HG03064 (cell line): ENCODE results near the gene ZNF76.
"Not testable (repeated sequence)": the region's sequence is repeated elsewhere in the genome, so short reads cannot be mapped to it uniquely, and the experiment has no call there.

Experiments used
- ATAC-seq: cut with Tn5 transposase; IDR thresholded peaks from one replicate; pipeline ENCODE4 v1.9.1; 2021; ENCODE audit warnings: low read depth; ENCODE audit not compliant: unreplicated experiment

The ZNF76 gene

GRCh38 chr6:35297601-35298481 is 38.3 kb downstream of the ZNF76 start, which contains the start of gene DEF6:
DEF6 (plus strand) TSS chr6:35297818; CDS start chr6:35297857, 39 bp downstream.
- peak; percentile 67 for ATAC-seq

- ATAC-seq: no peak
These were observed 39.1 kb downstream of the ZNF76 start for GRCh38 chr6:35298625-35299140.

DNA sequence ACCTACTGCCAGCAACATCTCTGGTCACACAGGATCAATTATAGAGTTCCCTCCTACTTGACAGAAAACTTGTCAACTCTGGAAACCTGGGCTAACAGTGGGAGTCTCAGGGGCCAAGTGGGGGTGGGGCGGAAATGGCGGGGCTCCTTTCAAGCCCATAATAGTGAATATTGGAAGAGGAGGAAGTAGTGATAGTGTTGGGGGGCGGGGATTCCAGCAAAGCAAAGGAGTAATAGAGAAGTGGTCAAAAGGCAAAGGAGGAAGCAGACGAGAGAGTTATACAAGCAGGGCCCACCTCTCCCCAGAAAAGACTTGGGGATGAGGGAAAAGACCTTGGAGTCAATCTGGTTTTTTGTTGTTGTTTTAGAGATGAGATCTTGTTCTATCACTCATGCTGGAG is 40.1 kb downstream of the ZNF76 start:
- ATAC-seq: no peak

DNA sequence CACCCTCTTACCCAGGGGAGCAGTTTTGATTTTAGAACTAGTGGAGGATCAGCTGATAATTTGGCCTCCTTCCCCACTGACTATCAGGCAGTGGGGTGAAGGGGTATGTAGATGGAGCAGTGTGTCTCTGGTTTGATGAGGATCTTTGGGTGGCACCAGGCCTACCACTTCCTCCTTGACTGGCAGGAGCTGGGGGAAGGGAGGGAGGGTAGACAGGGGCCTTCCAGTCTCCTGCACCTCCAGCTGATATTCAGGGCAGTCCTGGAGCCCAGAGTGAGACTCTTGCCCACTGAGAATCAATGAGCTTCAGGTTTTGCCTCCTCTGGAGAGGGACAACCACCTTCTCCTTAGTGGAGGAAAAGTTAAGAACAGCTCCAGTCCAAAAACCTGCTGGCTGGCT is 41.3 kb downstream of the ZNF76 start:
- ATAC-seq: no peak

DNA sequence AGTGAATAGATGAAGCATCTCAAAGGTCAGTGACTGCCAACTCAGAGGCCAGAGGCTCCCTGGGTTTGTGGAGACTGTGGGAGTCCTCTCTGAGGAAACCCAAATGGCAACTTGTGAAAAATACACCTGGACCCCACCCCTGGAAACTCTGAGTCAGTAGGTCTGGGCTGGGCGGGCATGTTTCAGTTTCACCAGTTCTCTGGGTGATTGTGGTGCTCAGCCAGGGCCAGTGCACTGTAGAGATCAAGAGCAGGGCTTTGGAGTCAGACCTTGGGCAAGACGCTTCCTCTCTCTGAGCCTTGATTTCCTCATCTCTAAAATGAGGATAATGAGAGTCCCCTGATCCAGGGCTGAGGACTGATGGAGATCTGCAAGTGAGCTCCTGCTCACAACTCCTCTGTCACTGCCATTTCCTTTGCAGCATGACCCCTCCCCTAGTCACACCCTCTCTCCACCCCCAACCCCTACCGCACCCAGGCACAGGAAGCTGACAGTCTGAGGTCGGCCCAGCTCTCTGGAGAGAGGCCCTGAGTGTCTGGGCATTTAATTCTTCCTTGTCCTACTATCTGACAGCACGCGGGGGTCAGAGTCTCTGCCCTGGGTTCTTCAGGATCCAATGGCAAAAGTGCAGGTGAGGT is 43.2 kb downstream of the ZNF76 start:
- peak; percentile 63 for ATAC-seq

DNA sequence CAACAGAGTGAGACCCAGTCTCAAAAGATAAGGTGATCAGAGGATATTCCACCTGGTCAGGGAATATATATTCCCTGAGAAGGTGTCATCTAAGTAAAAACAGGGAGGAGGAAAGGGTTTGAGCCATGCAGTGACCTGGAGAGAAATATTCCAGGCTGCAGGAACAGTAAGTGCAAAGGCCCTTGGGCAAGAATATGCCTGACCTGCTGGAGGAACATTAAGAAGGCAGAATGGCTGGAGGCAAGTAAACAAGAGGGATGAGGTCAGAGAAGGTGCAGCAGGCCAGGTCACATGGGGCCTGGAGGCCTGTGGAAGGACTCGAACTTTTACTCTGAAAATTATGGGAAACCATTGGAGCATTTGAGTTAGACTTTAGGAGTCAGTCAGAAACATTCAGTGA is 44.8 kb downstream of the ZNF76 start:
- no peak for ATAC-seq

GRCh38 chr6:35305117-35305516 is 45.6 kb downstream of the ZNF76 start:
- ATAC-seq: no peak

DNA sequence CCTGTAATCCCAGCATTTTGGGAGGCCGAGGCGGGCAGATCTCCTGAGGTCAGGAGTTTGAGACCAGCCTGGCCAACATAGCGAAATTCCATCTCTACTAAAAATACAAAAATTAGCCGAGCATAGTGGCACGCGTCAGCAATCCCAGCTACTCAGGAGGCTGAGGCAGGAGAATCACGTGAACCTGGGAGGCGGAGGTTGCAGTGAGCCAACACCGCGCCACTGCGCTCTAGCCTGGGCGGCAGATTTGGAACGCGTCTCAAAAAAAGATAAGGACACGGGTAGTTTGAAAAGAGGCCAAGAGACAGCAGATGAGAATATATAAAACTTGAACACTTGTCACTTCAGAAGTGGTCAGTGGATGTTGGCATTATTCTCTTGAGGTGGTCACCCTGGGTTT is 47.6 kb downstream of the ZNF76 start:
- ATAC-seq: not testable (repeated sequence)

DNA sequence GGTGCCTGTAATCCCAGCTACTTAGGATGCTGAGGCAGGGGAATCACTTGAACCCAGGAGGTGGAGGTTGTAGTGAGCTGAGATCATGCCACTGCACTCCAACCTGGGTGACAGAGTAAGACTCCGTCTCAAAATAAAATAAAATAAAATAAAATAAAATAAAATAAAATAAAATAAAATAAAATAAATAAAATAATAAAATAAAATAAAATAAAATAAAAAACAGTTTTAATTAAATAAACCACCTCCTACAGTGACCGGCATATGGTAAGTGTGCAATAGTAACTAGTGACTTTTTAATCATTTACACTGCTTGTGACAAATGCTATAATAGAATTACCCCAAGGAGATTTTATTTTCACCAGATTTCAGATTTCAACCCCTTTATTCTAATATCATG is 49.0 kb downstream of the ZNF76 start:
- not testable (repeated sequence) for ATAC-seq

- no peak for ATAC-seq
These were observed 50.2 kb downstream of the ZNF76 start for GRCh38 chr6:35309611-35310264.

- ATAC-seq: no peak
These were observed 50.8 kb downstream of the ZNF76 start for GRCh38 chr6:35310265-35310831.

GRCh38 chr6:35311390-35312075 is 52.0 kb downstream of the ZNF76 start:
- ATAC-seq: no peak

DNA sequence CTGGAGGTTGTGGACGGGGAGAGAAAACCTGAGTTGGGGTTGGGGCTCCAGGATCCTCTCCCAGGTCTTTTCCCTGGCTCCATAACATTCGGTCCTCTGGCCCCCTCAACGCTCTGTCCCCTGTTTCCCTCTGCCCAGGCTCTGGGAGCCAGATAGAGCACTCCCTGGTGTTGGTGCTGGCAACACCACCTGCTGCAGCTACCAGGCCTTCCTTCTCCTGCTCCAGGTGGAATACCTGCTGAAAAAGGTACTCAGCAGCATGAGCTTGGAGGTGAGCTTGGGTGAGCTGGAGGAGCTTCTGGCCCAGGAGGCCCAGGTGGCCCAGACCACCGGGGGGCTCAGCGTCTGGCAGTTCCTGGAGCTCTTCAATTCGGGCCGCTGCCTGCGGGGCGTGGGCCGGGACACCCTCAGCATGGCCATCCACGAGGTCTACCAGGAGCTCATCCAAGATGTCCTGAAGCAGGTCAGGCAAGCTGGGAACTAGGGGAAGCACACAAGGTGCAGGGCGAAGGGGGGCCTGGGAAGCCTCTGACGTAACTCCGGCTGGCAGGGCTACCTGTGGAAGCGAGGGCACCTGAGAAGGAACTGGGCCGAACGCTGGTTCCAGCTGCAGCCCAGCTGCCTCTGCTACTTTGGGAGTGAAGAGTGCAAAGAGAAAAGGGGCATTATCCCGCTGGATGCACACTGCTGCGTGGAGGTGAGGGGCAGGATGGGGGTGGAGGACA is 52.7 kb downstream of the ZNF76 start:
- no peak for ATAC-seq

- no peak for ATAC-seq
These were observed 53.3 kb downstream of the ZNF76 start for GRCh38 chr6:35312807-35313206.

DNA sequence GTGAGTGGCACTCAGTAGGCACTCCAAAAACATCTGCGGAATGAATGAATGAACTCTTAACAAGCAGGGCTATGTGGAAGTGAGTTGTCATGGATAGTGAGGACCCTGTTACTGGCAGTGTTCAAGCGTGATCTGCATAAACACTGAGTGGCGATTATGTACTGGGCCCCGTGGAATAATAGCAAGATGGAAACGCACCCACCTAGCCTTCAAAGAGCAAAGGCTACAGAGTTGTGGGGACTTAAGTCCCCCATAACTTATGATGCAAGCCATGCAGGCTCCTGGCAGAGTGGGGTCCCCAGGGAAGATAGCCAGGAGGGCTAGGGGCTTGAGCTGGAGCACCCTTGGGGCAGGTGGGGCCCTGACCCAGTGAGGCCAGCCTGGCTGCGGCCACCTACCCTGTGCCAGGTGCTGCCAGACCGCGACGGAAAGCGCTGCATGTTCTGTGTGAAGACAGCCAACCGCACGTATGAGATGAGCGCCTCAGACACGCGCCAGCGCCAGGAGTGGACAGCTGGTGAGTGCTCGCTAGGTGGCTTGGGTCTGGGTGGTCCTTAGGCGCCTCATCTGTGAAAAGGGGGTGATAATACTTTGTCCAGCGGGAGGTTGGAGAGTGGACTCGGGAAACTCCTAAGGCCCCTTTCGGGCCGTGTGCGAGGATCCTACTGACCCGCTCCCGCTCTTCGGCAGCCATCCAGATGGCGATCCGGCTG is 58.1 kb downstream of the ZNF76 start:
- no peak for ATAC-seq

DNA sequence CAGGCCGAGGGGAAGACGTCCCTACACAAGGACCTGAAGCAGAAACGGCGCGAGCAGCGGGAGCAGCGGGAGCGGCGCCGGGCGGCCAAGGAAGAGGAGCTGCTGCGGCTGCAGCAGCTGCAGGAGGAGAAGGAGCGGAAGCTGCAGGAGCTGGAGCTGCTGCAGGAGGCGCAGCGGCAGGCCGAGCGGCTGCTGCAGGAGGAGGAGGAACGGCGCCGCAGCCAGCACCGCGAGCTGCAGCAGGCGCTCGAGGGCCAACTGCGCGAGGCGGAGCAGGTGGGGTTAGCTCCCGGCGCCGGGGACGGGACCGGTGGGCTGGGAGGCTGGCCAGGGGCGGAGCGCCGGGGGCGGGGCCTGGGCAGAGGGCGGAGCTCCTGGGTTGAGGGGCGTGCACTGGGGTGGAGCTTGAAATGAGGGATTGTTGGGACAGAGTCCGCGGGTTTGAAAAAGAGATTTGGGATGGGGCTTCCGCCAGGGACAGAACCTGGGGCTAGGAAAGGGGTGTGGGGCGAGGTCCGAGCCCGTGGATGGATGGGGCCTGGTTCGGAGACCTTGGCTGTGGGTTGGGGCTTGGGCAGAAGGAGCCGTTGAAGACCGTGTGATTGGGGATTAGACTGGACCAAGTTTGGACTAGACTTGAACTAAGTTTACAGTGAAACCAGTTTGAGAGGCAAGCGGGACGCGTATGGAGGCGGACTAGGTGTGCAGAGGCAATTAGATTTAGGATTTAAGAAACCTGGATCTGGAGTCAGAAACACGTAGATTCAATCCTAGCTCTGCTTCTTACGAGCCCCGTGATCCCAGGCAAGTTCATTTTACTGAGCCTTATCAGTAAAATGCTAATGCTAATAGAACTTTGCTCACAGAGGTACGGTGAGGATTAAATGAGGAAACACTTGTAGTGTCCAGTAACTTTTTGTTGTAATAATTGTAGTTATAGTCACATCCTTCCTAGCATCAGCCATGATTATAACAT is 58.9 kb downstream of the ZNF76 start:
- no peak for ATAC-seq

DNA sequence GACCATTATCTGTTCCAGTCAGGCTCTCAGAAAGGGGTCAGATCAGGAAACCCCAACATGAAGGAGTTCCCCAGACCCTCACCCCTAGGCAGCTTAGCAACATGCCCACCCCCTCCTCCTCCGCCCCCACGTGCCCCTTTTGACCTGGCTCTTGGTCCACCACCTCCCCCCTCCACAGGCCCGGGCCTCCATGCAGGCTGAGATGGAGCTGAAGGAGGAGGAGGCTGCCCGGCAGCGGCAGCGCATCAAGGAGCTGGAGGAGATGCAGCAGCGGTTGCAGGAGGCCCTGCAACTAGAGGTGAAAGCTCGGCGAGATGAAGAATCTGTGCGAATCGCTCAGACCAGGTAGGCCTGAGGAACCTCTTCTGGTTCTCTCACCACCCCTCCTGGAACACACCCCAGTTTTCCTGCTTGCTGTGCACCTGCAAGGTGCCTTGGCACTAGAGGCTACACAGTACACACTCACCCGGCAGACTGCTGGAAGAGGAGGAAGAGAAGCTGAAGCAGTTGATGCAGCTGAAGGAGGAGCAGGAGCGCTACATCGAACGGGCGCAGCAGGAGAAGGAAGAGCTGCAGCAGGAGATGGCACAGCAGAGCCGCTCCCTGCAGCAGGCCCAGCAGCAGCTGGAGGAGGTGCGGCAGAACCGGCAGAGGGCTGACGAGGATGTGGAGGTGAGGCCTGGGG is 60.0 kb downstream of the ZNF76 start:
- no peak for ATAC-seq
